IPS-18a (cell line): ENCODE data around the gene TSPAN18.

Experiments
- H3K27ac ChIP-seq: one replicate; pipeline ENCODE4 v1.5.1; 2013; ENCODE audit warnings: low read length
- H3K27me3 ChIP-seq: one replicate; pipeline ENCODE4 v1.6.1; 2013; ENCODE audit warnings: mild to moderate bottlenecking, low read length; ENCODE audit not compliant: control insufficient read depth, insufficient read depth
- H3K36me3 ChIP-seq: one replicate; pipeline ENCODE4 v1.6.1; 2013; ENCODE audit warnings: low read depth, low read length; ENCODE audit not compliant: control insufficient read depth
- H3K4me1 ChIP-seq: one replicate; pipeline ENCODE4 v1.6.1; 2013; ENCODE audit warnings: low read depth, low read length; ENCODE audit not compliant: control insufficient read depth
- H3K4me3 ChIP-seq: one replicate; pipeline ENCODE4 v1.5.1; 2013; ENCODE audit warnings: low read length
- H3K9ac ChIP-seq: one replicate; pipeline ENCODE4 v1.6.1; 2013; ENCODE audit warnings: mild to moderate bottlenecking, low read length, moderate library complexity
- H3K9me3 ChIP-seq: one replicate; pipeline ENCODE4 v1.6.1; 2013; ENCODE audit warnings: low read depth, low read length; ENCODE audit not compliant: control insufficient read depth

Gene TSPAN18

DNA sequence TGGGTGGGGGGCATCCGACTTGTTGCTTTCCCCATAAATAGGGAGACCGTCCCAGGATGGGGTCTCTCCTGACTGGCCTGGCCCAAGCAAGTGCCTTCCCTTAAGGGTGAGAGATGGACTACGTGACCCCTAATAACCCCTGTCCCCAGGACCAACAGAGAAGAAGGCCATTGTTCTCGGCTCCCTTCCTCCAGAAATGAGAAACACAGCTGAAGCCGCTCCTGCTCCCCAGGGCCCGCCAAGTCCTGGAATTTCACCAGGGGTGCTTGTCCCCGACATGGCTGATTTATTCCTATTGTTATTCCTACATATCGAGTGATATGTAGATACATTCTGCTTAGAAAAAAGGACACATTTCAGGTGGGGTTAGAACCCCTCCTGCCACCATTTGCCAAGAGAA is 123.2 kb downstream of the TSPAN18 start:
- Histone ChIP-seq H3K9ac (no peak overlapping the region), H3K36me3 (no peaks in the 10 kb centered on the region), H3K9me3 (peaks cover 3% of the 10 kb centered on the region), H3K27ac (no peak overlapping the region), H3K4me1 (peaks cover 17% of the 10 kb centered on the region), H3K4me3 (no peak overlapping the region), H3K27me3 (no peaks in the 10 kb centered on the region)

DNA sequence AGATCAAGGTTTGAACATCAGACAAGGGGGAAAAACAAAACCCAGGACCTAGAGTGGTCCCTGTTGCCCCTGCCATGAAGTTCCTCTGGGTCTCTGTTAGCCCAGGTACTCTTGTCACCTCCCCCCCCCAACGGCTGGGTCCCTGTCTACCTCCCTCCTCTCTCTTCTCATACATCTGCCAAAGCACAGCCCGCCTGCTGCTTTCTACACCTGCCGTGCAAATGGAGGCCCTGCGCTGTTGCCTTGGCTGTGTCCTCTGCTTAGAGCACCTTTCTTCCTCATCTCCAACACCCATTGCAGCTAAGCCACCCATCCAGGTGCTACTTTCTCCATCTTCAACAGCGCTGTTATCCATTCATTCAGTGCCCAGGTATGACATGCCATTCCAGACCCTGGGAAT is 124.7 kb downstream of the TSPAN18 start:
- Histone ChIP-seq H3K4me1 (peaks cover 17% of the 10 kb centered on the region), H3K9me3 (peaks cover 3% of the 10 kb centered on the region), H3K4me3 (no peak overlapping the region), H3K36me3 (no peaks in the 10 kb centered on the region), H3K27me3 (no peaks in the 10 kb centered on the region), H3K9ac (no peak overlapping the region), H3K27ac (no peak overlapping the region)

DNA sequence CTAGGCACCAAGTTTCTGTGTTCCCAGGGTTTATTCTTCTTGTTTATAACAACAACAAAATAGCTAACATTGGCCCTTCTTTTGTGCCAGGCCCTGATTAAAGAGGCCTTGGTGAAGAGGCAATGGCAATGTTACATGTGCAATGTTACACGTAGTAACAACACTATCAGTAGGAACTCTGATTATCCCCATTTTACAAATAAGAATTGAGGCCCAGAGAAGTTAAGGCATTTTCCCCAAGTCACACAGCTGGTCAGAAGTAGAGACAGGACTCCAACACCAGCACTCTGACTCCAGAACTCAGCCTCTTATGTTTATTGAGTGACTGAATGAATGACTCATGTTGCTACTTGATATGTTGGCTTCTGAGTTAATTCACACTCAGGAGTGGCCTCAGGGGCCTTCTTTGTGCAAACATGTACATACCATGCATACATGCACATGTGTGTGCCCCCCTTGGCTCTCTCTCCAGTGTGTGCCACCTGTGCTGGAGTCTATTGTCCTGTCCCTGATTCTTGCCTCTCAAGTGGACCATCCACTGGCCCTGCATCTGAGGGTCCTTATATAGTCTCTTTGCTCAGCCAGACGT is 125.5 kb downstream of the TSPAN18 start:
- Histone ChIP-seq H3K36me3 (no peaks in the 10 kb centered on the region), H3K9ac (no peak overlapping the region), H3K27ac (no peak overlapping the region), H3K9me3 (peaks cover 3% of the 10 kb centered on the region), H3K4me1 (peaks cover 17% of the 10 kb centered on the region), H3K4me3 (no peak overlapping the region), H3K27me3 (no peaks in the 10 kb centered on the region)

DNA sequence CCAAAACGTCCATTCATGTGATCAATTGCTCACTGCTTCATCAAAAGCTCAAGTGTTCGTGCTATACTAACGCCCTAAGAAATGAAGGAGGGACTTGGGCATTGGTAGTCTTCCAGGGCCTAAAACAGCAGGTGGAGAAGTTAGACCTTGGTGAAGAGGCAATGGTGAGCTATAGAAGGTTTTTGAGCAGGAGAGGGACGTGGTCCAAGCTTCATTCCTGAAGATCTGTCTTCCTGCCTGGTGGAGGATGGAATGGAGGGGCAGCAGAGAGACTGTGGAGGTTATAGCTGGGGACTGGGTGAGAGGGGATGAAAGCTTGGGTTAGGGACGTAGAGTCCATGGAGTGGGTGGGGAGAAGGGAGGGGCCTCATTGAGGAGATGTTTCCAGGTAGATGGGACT is 126.2 kb downstream of the TSPAN18 start:
- no peaks in the 10 kb centered on the region for H3K36me3 ChIP-seq
- no peak overlapping the region for H3K4me3 ChIP-seq
- no peaks in the 10 kb centered on the region for H3K27me3 ChIP-seq
- H3K27ac ChIP-seq: no peak overlapping the region
- H3K4me1 ChIP-seq: peaks cover 17% of the 10 kb centered on the region
- no peaks in the 10 kb centered on the region for H3K9me3 ChIP-seq
- no peak overlapping the region for H3K9ac ChIP-seq

DNA sequence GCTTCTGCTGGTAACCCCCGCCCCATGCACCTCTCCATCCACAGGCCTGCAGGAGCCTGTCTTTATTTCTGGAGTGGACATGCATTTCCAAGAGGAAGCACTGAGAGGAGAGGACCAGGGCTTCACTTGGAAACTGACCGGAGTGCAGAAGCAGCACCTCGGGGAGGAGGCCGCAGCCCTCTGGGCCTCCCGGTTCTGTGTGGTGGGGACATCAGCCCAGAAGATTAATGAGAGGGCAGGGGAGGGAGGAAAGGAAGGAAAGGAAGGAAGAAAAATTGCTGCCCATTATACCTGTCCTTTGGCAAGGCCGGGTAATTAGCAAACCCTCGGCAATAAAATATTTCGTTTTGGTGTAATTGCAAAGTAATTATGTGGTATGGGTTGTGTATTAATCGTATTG is 126.9 kb downstream of the TSPAN18 start:
- H3K4me3 ChIP-seq: no peak overlapping the region
- H3K9ac ChIP-seq: no peak overlapping the region
- no peaks in the 10 kb centered on the region for H3K36me3 ChIP-seq
- no peaks in the 10 kb centered on the region for H3K9me3 ChIP-seq
- H3K27ac ChIP-seq: no peak overlapping the region
- H3K4me1 ChIP-seq: peaks cover 13% of the 10 kb centered on the region
- H3K27me3 ChIP-seq: no peaks in the 10 kb centered on the region

DNA sequence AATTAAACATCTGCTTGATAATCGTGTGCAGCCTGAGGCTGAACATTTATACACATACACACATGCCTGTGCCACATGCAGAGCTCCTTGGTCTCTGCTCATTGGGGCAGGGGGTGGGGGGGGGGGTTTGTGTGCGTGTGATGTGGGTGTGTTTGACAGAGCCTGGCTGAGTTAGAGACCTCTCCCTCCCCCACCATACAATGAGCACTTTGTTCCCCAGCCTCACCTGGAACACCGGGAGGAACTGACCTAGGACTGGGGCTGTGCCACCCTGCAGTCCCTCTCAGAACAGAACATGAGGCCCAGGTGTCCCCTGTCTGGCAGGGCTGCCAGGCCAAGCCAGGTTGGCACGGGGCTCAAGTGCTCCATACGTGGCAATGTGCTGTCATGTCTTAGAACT is 127.3 kb downstream of the TSPAN18 start:
- H3K4me3 ChIP-seq: no peak overlapping the region
- no peak overlapping the region for H3K9ac ChIP-seq
- no peaks in the 10 kb centered on the region for H3K27me3 ChIP-seq
- H3K36me3 ChIP-seq: no peaks in the 10 kb centered on the region
- H3K9me3 ChIP-seq: no peaks in the 10 kb centered on the region
- H3K4me1 ChIP-seq: peaks cover 13% of the 10 kb centered on the region
- H3K27ac ChIP-seq: no peak overlapping the region

DNA sequence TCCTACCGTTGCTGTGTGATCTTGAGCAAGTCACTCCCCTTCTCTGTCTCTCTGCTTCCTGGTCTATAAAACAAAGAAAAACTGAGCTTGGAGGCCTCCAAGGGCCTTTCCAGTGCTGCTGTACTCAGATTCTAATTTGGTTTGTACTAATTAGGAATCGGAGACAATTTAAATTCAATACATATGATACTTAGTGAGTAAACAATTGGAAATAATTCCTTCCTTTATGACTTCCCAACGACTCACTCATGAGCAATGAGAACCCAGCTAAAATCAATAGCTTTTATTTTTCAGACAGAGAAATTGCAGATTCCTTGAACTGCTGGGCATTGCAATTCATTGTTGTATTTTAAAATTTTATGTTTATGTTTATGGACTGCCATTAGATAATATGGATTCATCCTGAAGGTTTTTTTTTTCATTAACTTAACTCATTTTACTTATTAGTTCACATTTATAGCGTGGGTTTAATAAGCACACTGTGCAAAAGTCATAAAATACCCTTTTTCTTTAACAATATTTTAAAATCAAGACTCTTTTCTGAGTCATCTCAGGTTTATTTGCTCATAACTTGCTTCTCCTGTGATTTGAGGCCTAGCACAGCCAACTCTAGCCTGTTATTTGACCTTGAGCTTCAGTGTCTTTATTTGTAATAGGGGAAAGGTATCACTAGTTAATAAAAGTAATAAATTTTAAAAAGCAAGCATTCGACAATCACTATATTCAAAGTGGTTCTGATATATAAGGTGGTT is 128.2 kb downstream of the TSPAN18 start:
- Histone ChIP-seq H3K27me3 (no peaks in the 10 kb centered on the region), H3K36me3 (no peaks in the 10 kb centered on the region), H3K9ac (no peak overlapping the region), H3K4me1 (peaks cover 19% of the 10 kb centered on the region), H3K27ac (no peak overlapping the region), H3K4me3 (no peak overlapping the region), H3K9me3 (no peaks in the 10 kb centered on the region)

DNA sequence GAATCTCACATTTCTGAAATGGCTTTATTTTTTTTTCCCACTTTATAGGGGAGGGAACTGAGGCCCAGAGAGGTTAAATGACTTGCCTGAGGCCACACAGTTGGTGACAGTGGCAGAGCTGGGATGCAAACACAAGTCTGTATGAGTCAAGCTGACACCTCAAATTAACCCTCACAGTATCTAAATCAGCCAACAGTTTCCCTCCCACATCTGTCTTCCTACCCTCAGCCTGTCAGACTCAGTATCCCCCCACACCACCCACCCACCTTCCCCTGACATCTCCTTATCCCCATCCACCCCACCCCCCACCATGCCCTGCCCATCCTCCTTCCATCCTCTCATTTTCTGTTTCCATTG is 128.7 kb downstream of the TSPAN18 start:
- no peaks in the 10 kb centered on the region for H3K27me3 ChIP-seq
- no peak overlapping the region for H3K9ac ChIP-seq
- no peak overlapping the region for H3K4me3 ChIP-seq
- H3K27ac ChIP-seq: no peak overlapping the region
- H3K36me3 ChIP-seq: no peaks in the 10 kb centered on the region
- no peaks in the 10 kb centered on the region for H3K9me3 ChIP-seq
- H3K4me1 ChIP-seq: peaks cover 25% of the 10 kb centered on the region

DNA sequence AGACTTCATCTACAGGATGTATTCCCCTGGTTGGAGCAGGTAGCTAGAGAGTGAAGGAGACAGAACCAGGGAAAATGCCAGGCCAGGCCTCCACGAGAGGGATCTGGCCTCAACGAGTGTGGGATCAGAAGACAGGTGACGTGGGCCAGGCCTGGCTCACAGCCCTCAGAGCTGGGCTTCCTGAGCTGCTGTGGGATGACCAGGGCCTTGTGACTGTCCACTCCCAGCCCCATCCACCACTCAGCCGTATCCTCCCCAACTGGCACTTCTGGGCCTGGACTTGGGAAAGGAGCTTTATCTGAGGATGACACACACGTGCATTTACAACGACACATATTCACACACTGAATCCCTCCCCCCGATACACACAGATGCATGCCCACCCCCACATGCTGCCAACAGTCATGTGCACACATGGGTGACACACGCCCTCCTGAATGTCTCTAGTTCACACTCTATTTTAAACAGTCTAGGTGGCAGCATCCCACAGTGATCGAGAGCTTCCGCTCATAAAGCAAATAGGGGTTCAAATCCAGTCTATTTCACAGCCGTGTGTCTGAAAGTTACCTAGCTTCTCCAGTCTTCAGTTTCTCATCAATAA is 130.8 kb downstream of the TSPAN18 start:
- Histone ChIP-seq H3K27ac (no peak overlapping the region), H3K9me3 (no peaks in the 10 kb centered on the region), H3K36me3 (no peaks in the 10 kb centered on the region), H3K4me3 (no peak overlapping the region), H3K4me1 (peaks cover 35% of the 10 kb centered on the region), H3K27me3 (no peaks in the 10 kb centered on the region), H3K9ac (no peak overlapping the region)

DNA sequence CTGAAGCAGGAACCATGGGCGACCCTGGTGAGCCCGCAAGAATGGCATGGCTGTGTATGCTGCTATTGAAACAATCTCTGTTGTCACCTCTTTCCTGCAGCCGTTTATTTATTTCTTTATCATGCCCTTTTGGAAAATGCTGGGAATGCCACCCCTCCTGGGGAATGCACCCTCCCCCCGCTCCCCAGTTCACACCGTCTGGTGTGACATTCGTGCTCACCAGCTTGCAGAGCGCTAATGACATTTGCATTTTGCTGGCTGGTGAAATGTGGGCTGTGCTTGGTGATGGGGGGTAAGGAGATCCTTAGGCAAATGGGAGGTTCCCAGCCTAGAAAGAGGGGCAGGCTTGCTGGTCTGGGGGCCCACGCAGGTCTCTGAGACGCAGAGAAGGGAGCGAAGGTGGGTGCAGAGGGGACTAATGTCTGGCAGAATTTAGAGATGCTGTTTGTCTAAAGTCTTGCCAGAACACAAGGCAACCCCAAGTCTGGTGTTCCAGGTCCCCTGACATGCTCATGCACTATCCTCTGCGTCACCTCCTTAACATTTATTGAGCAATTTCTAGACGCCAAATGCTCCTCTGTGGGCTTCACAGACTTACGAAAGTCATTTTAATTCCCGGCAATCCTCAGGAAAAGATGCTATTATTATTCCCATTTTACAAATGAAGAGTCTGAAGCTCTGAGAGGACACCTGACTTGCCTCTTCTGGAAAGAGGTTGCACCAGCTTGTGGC is 132.2 kb downstream of the TSPAN18 start:
- Histone ChIP-seq H3K9ac (no peak overlapping the region), H3K36me3 (no peaks in the 10 kb centered on the region), H3K27ac (no peak overlapping the region), H3K27me3 (no peaks in the 10 kb centered on the region), H3K4me1 (peaks cover 44% of the 10 kb centered on the region), H3K4me3 (no peak overlapping the region), H3K9me3 (no peaks in the 10 kb centered on the region)

DNA sequence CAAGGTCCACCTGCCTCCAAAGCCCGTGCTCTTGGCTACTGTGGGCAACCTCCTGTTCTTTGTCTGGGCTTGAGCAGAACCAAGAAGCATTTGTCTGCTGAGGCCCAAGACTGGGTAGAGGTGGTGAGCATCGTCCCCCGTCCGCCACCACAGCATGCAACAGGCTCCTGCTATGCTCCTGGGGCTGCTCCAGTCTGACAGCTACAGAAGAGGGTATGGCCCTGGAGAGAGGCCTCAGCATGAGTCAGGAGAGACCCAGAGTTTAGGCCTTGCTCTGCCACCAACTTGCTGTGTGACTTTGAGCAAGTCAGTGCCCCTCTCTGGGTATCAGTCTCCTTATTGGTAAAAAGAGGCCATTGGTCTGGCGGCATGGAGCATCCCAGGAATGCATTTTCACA is 132.8 kb downstream of the TSPAN18 start:
- no peaks in the 10 kb centered on the region for H3K36me3 ChIP-seq
- no peak overlapping the region for H3K27ac ChIP-seq
- H3K9me3 ChIP-seq: no peaks in the 10 kb centered on the region
- no peaks in the 10 kb centered on the region for H3K27me3 ChIP-seq
- H3K4me1 ChIP-seq: peaks cover 44% of the 10 kb centered on the region
- H3K4me3 ChIP-seq: no peak overlapping the region
- no peak overlapping the region for H3K9ac ChIP-seq
